Activated T-cell treated with anti-CD3 and anti-CD28 coated beads, Interleukin-2, amount 50 U/mL, for 4 hours (primary cell): Measurements from ENCODE around the gene ARRDC2. TPM values are rescaled to one million over a fixed set of nuclear protein-coding genes. Genes with fewer than 3 reads are reported as not detected.
"Not testable (repeated sequence)": the region's sequence is repeated elsewhere in the genome, so short reads cannot be mapped to it uniquely, and the experiment has no call there.

Experiments
- ATAC-seq, 2 donors: fragments of 200-7000 bp; cut with Tn5 transposase; one replicate each; pipeline ENCODE4 v1.10.0; 2021
- DNase-seq: peaks from one replicate; pipeline ENCODE4 v3.0.0-alpha.2; 2020
- H3K27me3 Mint-ChIP-seq: one replicate; pipeline ENCODE4 v1.8.0; 2021; ENCODE audit warnings: low read depth, mixed read lengths
- H3K36me3 Mint-ChIP-seq: one replicate; pipeline ENCODE4 v1.8.0; 2022; ENCODE audit warnings: mixed read lengths; ENCODE audit not compliant: insufficient read depth
- H3K4me1 Mint-ChIP-seq: one replicate; pipeline ENCODE4 v1.8.0; 2021; ENCODE audit warnings: low read depth, mixed read lengths
- H3K4me3 Mint-ChIP-seq: one replicate; pipeline ENCODE4 v1.8.0; 2021; ENCODE audit warnings: mild to moderate bottlenecking, moderate library complexity, mixed read lengths
- H3K9me3 Mint-ChIP-seq: one replicate; pipeline ENCODE4 v1.8.0; 2021; ENCODE audit warnings: mixed read lengths
- total RNA-seq, 3 donors: library from RNA; stranded (reverse); gene quantifications; one replicate each; pipeline ENCODE4 v1.2.1, GENCODE V29; 2021

ARRDC2 gene
- total RNA-seq, 3 donors from 2014 or later, result 19.4 to 24.4 (median 22.4) TPM

GRCh38 chr19:17977488-17977887 lies 30.5 kb upstream of the ARRDC2 start:
- Mint-ChIP-seq H3K9me3 (no peaks in the 10 kb centered on the region), H3K4me3 (no peak overlapping the region), H3K27me3 (peaks cover 18% of the 10 kb centered on the region), H3K36me3 (no peaks in the 10 kb centered on the region), H3K4me1 (peaks cover 3% of the 10 kb centered on the region)
- ATAC-seq (no peak), DNase-seq (no peak)

GRCh38 chr19:17981611-17982010 lies 26.4 kb upstream of the ARRDC2 start:
- no peaks in the 10 kb centered on the region for H3K9me3 Mint-ChIP-seq
- no peaks in the 10 kb centered on the region for H3K36me3 Mint-ChIP-seq
- ATAC-seq (no peak), DNase-seq (no peak)
- H3K4me1 Mint-ChIP-seq, result peaks cover 3% of the 10 kb centered on the region
- peaks cover 19% of the 10 kb centered on the region for H3K27me3 Mint-ChIP-seq
- no peak overlapping the region for H3K4me3 Mint-ChIP-seq

GRCh38 chr19:17982430-17982829 lies 25.5 kb upstream of the ARRDC2 start:
- no peak overlapping the region for H3K4me3 Mint-ChIP-seq
- H3K27me3 Mint-ChIP-seq, result peaks cover 19% of the 10 kb centered on the region
- no peaks in the 10 kb centered on the region for H3K36me3 Mint-ChIP-seq
- peaks cover 3% of the 10 kb centered on the region for H3K4me1 Mint-ChIP-seq
- H3K9me3 Mint-ChIP-seq, result no peaks in the 10 kb centered on the region
- DNase-seq (no peak), ATAC-seq (no peak)

- H3K36me3 Mint-ChIP-seq, result no peaks in the 10 kb centered on the region
- H3K4me3 Mint-ChIP-seq, result no peak overlapping the region
- peaks cover 12% of the 10 kb centered on the region for H3K27me3 Mint-ChIP-seq
- peaks cover 2% of the 10 kb centered on the region for H3K4me1 Mint-ChIP-seq
- DNase-seq (no peak), ATAC-seq (no peak)
- no peaks in the 10 kb centered on the region for H3K9me3 Mint-ChIP-seq
Observed at GRCh38 chr19:17985037-17985818, 22.7 kb upstream of the ARRDC2 start.

- H3K4me1 Mint-ChIP-seq, DNase-seq, H3K36me3 Mint-ChIP-seq, ATAC-seq, H3K27me3 Mint-ChIP-seq, H3K4me3 Mint-ChIP-seq, H3K9me3 Mint-ChIP-seq: not testable (repeated sequence)
Observed at GRCh38 chr19:17986569-17986968, 21.4 kb upstream of the ARRDC2 start.

- Mint-ChIP-seq H3K9me3 (no peaks in the 10 kb centered on the region), H3K27me3 (peaks cover 2% of the 10 kb centered on the region), H3K4me3 (no peak overlapping the region), H3K4me1 (no peaks in the 10 kb centered on the region), H3K36me3 (no peaks in the 10 kb centered on the region)
- ATAC-seq (no peak), DNase-seq (no peak)
Observed at GRCh38 chr19:17988161-17988560, 19.8 kb upstream of the ARRDC2 start.

DNA sequence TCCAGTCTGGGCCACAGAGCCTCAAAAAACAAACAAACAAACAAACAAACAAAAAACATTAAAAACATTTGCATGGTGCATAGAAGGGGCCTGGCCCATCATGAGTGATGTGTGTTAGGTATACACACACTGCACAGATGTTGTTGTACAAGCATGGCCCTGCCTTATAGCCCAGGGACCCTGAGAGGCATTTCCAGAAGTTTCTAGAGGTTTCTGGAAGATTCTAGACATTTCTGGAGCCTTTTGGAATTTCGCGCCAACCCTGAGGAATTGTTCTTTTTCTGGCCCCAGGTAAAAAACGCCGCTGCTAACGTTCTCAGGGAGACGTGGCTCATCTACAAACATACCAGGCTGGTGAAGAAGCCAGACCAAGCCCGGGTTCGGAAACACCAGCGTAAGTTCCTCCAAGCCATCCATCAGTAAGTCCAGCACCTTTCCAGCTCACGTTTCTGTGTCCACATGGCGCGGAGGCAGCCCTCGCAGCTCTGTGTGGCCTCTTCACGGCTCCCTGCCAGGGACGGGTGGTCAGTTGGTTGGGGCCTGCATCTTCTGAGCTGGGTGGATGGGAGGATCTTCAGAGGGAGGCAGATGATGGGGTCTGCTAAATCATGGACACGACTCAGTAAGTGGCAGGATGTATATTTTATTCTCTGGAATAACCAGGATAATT lies 18.4 kb upstream of the ARRDC2 start:
- no peak for DNase-seq
- H3K36me3 Mint-ChIP-seq, result no peaks in the 10 kb centered on the region
- no peaks in the 10 kb centered on the region for H3K9me3 Mint-ChIP-seq
- ATAC-seq, result no peak
- peaks cover 2% of the 10 kb centered on the region for H3K27me3 Mint-ChIP-seq
- no peak overlapping the region for H3K4me3 Mint-ChIP-seq
- no peaks in the 10 kb centered on the region for H3K4me1 Mint-ChIP-seq

DNA sequence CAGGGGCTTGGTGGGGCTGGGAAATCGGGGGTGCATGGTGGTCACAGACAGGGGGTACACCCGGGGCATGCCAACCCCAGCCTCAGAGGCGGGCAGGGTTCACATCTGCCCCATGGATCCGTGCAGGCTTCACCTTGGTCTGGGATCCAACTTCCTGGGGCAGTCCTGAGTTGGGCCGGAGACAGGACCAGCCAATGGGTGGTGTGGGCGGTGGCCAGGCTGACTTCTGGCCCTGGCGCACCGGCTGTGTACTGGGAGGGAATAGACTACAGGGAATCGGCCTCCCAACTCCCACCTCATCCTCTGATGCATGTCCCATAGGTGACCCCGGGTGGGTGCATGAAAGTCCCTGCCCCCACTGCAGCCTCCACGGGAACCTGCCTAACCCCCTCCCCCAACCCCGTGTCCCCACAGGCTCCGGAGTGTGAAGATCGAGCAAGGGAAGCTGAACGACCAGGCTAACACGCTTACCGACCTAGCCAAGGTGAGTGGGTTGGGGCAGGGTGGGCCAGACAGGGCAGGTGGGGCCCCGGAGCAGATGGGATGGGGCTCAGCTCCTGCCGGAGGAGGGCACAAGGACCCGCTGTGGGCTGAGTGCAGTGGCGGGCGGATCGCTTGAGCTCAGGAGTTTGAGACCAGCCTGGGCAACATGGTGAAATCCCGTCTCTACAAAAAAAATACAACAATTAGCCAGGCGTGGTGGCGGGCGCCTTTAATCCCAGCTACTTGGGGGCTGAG lies 14.7 kb upstream of the ARRDC2 start:
- no peak for DNase-seq
- H3K27me3 Mint-ChIP-seq, result peaks cover 2% of the 10 kb centered on the region
- H3K36me3 Mint-ChIP-seq, result no peaks in the 10 kb centered on the region
- ATAC-seq, result no peak
- no peaks in the 10 kb centered on the region for H3K4me1 Mint-ChIP-seq
- no peak overlapping the region for H3K4me3 Mint-ChIP-seq
- no peaks in the 10 kb centered on the region for H3K9me3 Mint-ChIP-seq

DNA sequence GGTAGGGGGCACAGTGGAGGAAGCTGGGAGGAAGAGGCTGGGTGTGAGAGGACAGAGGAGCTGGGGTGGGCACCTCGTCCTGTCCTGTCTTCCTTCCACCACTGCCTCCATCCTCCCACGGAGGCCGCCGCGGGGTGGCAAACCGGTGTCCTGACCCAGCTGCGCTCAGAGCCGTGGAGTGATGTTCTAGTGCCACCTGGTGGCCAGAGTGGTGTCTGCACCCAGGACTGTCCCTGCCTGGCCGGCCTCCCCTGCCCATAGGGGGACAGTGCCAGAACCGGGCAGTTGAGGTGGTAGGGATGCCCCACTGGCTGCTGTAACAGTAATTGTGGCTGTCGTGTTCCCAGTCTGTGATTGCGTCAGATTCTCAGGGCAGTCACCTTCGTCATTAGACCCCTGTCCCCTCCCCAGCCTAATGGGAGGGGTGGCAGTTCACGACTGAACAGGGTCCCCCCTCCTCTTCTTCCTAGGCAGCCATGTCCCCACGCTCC lies 11.1 kb upstream of the ARRDC2 start:
- H3K36me3 Mint-ChIP-seq, result no peaks in the 10 kb centered on the region
- H3K4me1 Mint-ChIP-seq, result peaks cover 11% of the 10 kb centered on the region
- peaks cover 2% of the 10 kb centered on the region for H3K27me3 Mint-ChIP-seq
- ATAC-seq (peak; percentile 49 to 59), DNase-seq (peak; percentile 87)
- H3K4me3 Mint-ChIP-seq, result no peak overlapping the region
- H3K9me3 Mint-ChIP-seq, result no peaks in the 10 kb centered on the region

GRCh38 chr19:17997969-17998826 lies 9.8 kb upstream of the ARRDC2 start:
- no peak for DNase-seq
- Mint-ChIP-seq H3K4me1 (peaks cover 16% of the 10 kb centered on the region), H3K4me3 (no peak overlapping the region), H3K9me3 (no peaks in the 10 kb centered on the region), H3K27me3 (no peaks in the 10 kb centered on the region), H3K36me3 (no peaks in the 10 kb centered on the region)
- no peak for ATAC-seq

DNA sequence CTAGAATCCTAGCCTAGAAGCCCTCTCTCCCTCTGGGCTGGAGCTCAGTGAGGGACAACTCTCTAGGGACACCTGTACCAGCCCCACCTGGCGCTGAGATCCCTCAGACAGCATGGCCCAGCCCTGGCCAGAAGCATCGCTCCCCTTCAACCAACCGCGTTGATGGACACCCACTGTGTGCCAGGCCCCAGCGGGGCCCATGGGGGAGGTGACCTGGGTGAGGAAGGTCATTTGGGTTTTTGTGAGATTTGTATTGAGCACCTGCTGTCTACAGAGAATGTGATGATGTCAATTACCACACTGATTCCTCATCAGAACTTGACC lies 9.2 kb upstream of the ARRDC2 start:
- Mint-ChIP-seq H3K9me3 (no peaks in the 10 kb centered on the region), H3K27me3 (no peaks in the 10 kb centered on the region), H3K4me3 (no peak overlapping the region), H3K36me3 (no peaks in the 10 kb centered on the region), H3K4me1 (peaks cover 17% of the 10 kb centered on the region)
- DNase-seq (no peak), ATAC-seq (no peak)

GRCh38 chr19:17999684-18000479 lies 8.1 kb upstream of the ARRDC2 start:
- Mint-ChIP-seq H3K27me3 (no peaks in the 10 kb centered on the region), H3K4me1 (peaks cover 17% of the 10 kb centered on the region), H3K9me3 (no peaks in the 10 kb centered on the region), H3K36me3 (no peaks in the 10 kb centered on the region), H3K4me3 (peak overlapping the region; percentile 82)
- DNase-seq (no peak), ATAC-seq (no peak)

DNA sequence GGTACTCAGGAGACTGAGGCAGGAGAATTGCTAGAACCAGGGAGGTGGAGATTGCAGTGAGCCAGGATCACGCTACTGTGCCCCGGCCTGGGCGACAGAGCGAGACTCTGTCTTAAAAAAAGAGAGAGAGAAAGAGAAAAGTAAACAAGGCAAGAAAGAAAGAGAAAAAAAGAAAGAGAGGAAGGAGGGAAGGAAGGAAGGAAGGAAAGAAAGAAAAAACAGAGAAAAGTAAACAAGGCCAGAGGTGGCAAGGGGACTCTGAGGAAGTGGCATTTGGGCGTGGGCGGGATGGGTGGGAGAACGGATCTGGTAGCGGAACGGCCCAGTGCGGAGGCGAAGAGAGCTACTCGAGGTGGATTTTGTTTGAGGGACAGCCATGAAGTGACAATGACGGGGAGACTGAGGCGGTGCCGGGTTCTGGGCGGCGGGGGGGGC lies 7.5 kb upstream of the ARRDC2 start:
- no peaks in the 10 kb centered on the region for H3K9me3 Mint-ChIP-seq
- H3K4me1 Mint-ChIP-seq, result peaks cover 17% of the 10 kb centered on the region
- H3K4me3 Mint-ChIP-seq, result peak overlapping the region; percentile 82
- no peaks in the 10 kb centered on the region for H3K27me3 Mint-ChIP-seq
- no peaks in the 10 kb centered on the region for H3K36me3 Mint-ChIP-seq
- DNase-seq, result no peak
- ATAC-seq, result no peak
